Parathyroid adenoma (tissue), 2 donors: ENCODE data around the gene NDUFA8.

Experiments
- H2AFZ ChIP-seq: fragments of 300-600 bp; sonication (generic); one replicate; pipeline ENCODE4 v1.7.0; 2017; ENCODE audit warnings: antibody characterized with exemption, mild to moderate bottlenecking
- H3K27ac ChIP-seq: fragments of 300-600 bp; sonication (generic); one replicate; pipeline ENCODE4 v1.7.0; 2017
- H3K27me3 ChIP-seq: fragments of 300-600 bp; sonication (generic); one replicate; pipeline ENCODE4 v1.7.0; 2017; ENCODE audit warnings: low read length; ENCODE audit not compliant: control insufficient read depth, insufficient read depth
- H3K36me3 ChIP-seq: fragments of 300-600 bp; sonication (generic); one replicate; pipeline ENCODE4 v1.7.0; 2017; ENCODE audit warnings: low read length; ENCODE audit not compliant: control insufficient read depth, insufficient read depth
- H3K4me1 ChIP-seq: fragments of 300-600 bp; sonication (generic); one replicate; pipeline ENCODE4 v1.7.0; 2017; ENCODE audit warnings: control low read depth
- H3K4me2 ChIP-seq: fragments of 300-600 bp; sonication (generic); one replicate; pipeline ENCODE4 v1.7.0; 2017; ENCODE audit warnings: low read length
- H3K4me3 ChIP-seq: fragments of 300-600 bp; sonication (generic); one replicate; pipeline ENCODE4 v1.7.0; 2017; ENCODE audit warnings: low read depth, low read length
- H3K79me2 ChIP-seq: fragments of 300-600 bp; sonication (generic); one replicate; pipeline ENCODE4 v1.7.0; 2017; ENCODE audit warnings: control low read depth
- H3K9ac ChIP-seq: fragments of 300-600 bp; sonication (generic); one replicate; pipeline ENCODE4 v1.7.0; 2017; ENCODE audit warnings: mild to moderate bottlenecking
- H3K9me3 ChIP-seq: fragments of 300-600 bp; sonication (generic); one replicate; pipeline ENCODE4 v1.7.0; 2017; ENCODE audit warnings: low read length; ENCODE audit not compliant: control insufficient read depth
- CTCF ChIP-seq: fragments of 300-600 bp; sonication (generic); IDR thresholded peaks from one replicate; pipeline ENCODE4 v1.7.0; 2017; ENCODE audit warnings: antibody characterized with exemption, mild to moderate bottlenecking
- donor health status: primary hyperparathyroidism.

The NDUFA8 gene

GRCh38 chr9:122180633-122181032 is 21.1 kb upstream of the NDUFA8 start:
- H3K27ac ChIP-seq, result no peak overlapping the region
- no peak overlapping the region for H3K4me2 ChIP-seq
- no peaks in the 10 kb centered on the region for H3K36me3 ChIP-seq
- no peaks in the 10 kb centered on the region for H3K9me3 ChIP-seq
- H3K79me2 ChIP-seq, result no peaks in the 10 kb centered on the region
- H3K27me3 ChIP-seq, result no peaks in the 10 kb centered on the region
- no peak for TF ChIP-seq CTCF
- no peaks in the 10 kb centered on the region for H3K4me1 ChIP-seq
- no peak overlapping the region for H3K4me3 ChIP-seq
- H3K9ac ChIP-seq, result no peak overlapping the region
- no peak overlapping the region for H2AFZ ChIP-seq

- Histone ChIP-seq H3K36me3 (no peaks in the 10 kb centered on the region), H3K9ac (no peak overlapping the region), H3K4me3 (no peak overlapping the region), H3K79me2 (no peaks in the 10 kb centered on the region), H3K27me3 (no peaks in the 10 kb centered on the region), H3K4me1 (no peaks in the 10 kb centered on the region), H3K9me3 (no peaks in the 10 kb centered on the region), H3K4me2 (no peak overlapping the region), H2AFZ (no peak overlapping the region), H3K27ac (no peak overlapping the region)
- TF ChIP-seq CTCF, result no peak
Measured at GRCh38 chr9:122179690-122180074, 20.1 kb upstream of the NDUFA8 start.

- Histone ChIP-seq H3K4me3 (no peak overlapping the region), H3K4me2 (no peak overlapping the region), H2AFZ (no peak overlapping the region), H3K4me1 (no peaks in the 10 kb centered on the region), H3K27ac (no peak overlapping the region), H3K9me3 (no peaks in the 10 kb centered on the region), H3K9ac (no peak overlapping the region), H3K79me2 (no peaks in the 10 kb centered on the region), H3K27me3 (no peaks in the 10 kb centered on the region), H3K36me3 (no peaks in the 10 kb centered on the region)
- no peak for TF ChIP-seq CTCF
Measured at GRCh38 chr9:122179054-122179689, 19.6 kb upstream of the NDUFA8 start.

- Histone ChIP-seq H3K36me3 (no peaks in the 10 kb centered on the region), H3K4me3 (no peak overlapping the region), H3K4me2 (no peak overlapping the region), H3K27me3 (no peaks in the 10 kb centered on the region), H3K79me2 (no peaks in the 10 kb centered on the region), H3K9me3 (no peaks in the 10 kb centered on the region), H3K27ac (no peak overlapping the region), H3K4me1 (no peaks in the 10 kb centered on the region), H3K9ac (no peak overlapping the region), H2AFZ (no peak overlapping the region)
- TF ChIP-seq CTCF, result no peak
Measured at GRCh38 chr9:122176916-122177315, 17.3 kb upstream of the NDUFA8 start.

GRCh38 chr9:122173670-122174069 is 14.1 kb upstream of the NDUFA8 start:
- TF ChIP-seq CTCF, result no peak
- no peaks in the 10 kb centered on the region for H3K79me2 ChIP-seq
- no peak overlapping the region for H3K4me3 ChIP-seq
- no peak overlapping the region for H3K27ac ChIP-seq
- no peaks in the 10 kb centered on the region for H3K9me3 ChIP-seq
- H3K27me3 ChIP-seq, result no peaks in the 10 kb centered on the region
- H3K36me3 ChIP-seq, result no peaks in the 10 kb centered on the region
- no peaks in the 10 kb centered on the region for H3K4me1 ChIP-seq
- no peak overlapping the region for H2AFZ ChIP-seq
- no peak overlapping the region for H3K9ac ChIP-seq
- H3K4me2 ChIP-seq, result no peak overlapping the region
